ENCODE results near the gene CYP11A1.
A peak's percentile ranks its signal among the peaks of the same experiment; 100 is the strongest.
"Not testable (repeated sequence)": the region's sequence is repeated elsewhere in the genome, so short reads cannot be mapped to it uniquely, and the experiment has no call there.

Gene CYP11A1

DNA sequence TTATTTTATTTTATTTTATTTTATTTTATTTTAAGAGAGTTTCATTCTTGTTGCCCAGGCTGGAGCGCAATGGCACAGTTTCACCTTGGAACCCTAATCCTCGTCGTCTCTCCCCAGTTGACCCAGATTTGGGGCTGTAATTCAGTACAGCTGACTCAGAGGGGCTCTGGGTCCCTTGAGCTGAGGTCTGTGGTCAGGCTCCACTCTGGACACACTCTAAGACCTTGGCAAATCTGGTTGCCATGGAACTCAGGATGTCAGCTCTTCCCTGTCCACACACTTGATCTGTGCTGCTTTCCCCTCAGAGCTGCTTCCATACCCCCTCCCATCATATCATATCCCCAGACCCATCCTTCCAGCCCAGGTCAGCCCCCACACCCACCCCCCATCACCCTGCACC is 675 bp upstream of the CYP11A1 start:
- TF ChIP-seq CTCF (IDR thresholded peaks at IDR 0.05; ENCODE audit: low read depth, low read length, missing control alignments) = no peak
- H3K4me3 ChIP-seq (replicated peaks; ENCODE audit: low read depth, low read length) = no peak overlapping the region
- DNase-seq (ENCODE audit: extremely low read depth, low read depth) = no peak

DNA sequence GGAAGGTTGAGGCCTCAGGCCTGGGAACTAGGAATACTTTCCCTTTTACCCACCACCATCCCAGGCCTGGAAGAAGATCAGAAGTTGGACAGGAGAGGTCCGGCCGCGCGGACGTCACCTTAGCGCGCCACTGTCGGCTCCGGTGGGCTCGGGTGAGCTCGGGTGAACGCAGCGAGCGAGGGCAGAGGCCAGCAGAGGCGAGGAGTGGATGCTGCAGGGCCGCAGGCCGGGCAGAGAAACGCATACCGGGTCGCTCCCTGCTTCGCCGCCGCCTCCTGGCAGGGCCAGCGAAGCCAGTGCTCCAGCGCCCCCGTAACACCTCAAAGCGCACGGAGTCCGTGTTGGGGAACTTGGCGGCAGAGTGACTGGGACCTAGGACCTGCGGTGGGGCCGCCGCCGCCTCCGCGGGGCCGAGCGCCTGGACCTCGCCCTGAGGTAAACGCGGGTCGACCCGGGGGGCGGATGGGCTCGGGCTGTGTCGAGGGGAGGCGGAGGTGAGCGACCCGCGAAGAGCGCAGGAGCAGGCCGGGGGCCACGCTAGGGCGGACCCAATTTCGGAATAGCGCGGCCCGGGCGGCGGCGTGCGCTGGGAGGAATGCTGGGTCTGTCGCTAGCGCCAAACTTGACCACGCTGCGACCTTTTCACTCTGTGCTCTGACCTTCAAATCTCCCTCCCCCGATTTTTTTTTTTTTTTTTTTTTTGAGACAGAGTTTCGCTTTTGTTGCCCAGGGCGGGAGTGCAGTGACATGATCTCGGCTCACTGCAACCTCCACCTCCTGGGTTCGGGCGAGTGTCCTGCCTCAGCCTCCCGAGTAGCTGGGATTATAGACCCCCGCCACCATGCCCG is 1.6 kb downstream of the CYP11A1 start:
- TF ChIP-seq CTCF (IDR thresholded peaks at IDR 0.05; ENCODE audit: low read depth, low read length, missing control alignments) = no peak
- peak overlapping the region; percentile 40 for H3K4me3 ChIP-seq (replicated peaks; ENCODE audit: low read depth, low read length)
- no peak for DNase-seq (ENCODE audit: extremely low read depth, low read depth)

- no peak overlapping the region for H3K4me3 ChIP-seq (replicated peaks; ENCODE audit: low read depth, low read length)
- no peak for DNase-seq (ENCODE audit: extremely low read depth, low read depth)
- no peak for TF ChIP-seq CTCF (IDR thresholded peaks at IDR 0.05; ENCODE audit: low read depth, low read length, missing control alignments)
Measured at GRCh38 chr15:74364936-74365597, 2.4 kb downstream of the CYP11A1 start.

DNA sequence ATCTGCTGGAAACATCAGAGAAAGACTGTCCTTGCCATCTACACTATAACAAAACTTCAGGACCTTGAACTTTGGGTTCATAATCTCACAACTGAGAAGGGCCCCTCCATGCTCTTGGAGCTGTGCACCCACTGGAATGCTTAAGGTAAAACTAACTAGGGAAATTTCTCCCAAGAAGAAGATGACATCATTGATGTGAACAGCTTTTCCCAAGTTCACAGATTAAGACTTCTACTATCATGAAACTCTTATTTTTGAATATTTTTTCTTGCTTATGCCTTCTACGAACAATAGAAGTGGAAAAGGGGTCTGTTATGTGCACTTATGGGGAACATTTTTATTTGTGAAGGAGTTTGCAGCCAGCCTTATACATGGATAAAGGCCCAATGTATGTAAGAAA is 5.0 kb downstream of the CYP11A1 start:
- H3K4me3 ChIP-seq (replicated peaks; ENCODE audit: low read depth, low read length) = no peak overlapping the region

DNA sequence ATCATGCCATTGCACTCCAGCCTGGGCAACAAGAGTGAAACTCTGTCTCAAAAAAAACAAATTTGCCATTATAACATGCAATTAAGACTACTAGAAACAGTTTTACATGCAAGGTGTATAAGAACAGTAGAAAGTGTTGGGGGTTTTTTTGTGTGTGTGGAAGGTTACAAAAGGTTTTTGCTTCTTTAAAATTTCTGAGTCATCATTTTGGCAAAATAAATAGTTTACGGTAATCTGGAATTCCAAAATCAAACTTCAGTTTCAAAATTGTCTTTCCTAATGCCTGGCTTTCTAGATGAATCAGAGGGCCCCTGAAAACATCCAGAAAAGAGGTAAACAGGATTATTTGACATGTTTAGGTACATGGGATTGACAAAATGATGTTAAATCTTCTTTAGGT is 6.6 kb downstream of the CYP11A1 start:
- not testable (repeated sequence) for DNase-seq (ENCODE audit: extremely low read depth, low read depth); H3K4me3 ChIP-seq (replicated peaks; ENCODE audit: low read depth, low read length)

More for the DNA sequence above, 5.0 kb downstream of the CYP11A1 start:
- TF ChIP-seq CTCF (IDR thresholded peaks at IDR 0.05; ENCODE audit: low read depth, low read length, missing control alignments) = no peak
- DNase-seq (ENCODE audit: extremely low read depth, low read depth) = no peak

DNA sequence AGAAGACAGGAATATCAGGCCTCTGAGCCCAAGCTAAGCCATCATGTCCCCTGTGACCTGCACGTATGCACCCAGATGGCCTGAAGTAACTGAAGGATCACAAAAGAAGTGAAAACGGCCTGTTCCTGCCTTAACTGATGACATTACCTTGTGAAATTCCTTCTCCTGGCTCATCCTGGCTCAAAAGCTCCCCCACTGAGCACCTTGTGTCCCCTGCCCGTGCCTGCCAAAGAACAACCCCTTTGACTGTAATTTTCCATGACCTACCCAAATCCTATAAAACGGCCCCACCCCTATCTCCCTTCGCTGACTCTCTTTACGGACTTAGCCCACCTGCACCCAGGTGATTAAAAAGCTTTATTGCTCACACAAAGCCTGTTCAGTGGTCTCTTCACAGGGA is 8.1 kb downstream of the CYP11A1 start:
- H3K4me3 ChIP-seq (replicated peaks; ENCODE audit: low read depth, low read length); DNase-seq (ENCODE audit: extremely low read depth, low read depth): not testable (repeated sequence)

DNA sequence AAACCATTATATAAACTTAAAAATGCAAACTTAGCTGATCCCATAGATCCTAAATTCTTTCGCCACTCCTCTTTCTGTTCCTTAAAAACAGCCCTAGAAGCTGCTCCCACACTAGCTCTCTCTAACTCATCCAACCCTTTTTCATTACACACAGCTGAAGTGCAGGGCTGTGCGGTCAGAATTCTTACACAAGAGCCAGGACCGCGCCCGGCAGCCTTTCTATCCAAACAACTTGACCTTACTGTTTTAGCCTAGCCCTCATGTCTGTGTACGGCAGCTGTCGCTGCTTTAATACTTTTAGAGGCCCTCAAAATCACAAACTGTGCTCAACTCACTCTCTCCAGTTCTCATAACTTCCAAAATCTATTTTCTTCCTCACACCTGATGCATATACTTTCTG is 9.9 kb downstream of the CYP11A1 start:
- not testable (repeated sequence) for DNase-seq (ENCODE audit: extremely low read depth, low read depth)

GRCh38 chr15:74356050-74356449 is 11.4 kb downstream of the CYP11A1 start:
- not testable (repeated sequence) for DNase-seq (ENCODE audit: extremely low read depth, low read depth); H3K4me3 ChIP-seq (replicated peaks; ENCODE audit: low read depth, low read length)

More for the DNA sequence above, 9.9 kb downstream of the CYP11A1 start:
- H3K4me3 ChIP-seq (replicated peaks; ENCODE audit: low read depth, low read length) = not testable (repeated sequence)

GRCh38 chr15:74353992-74354391 is 13.5 kb downstream of the CYP11A1 start:
- DNase-seq (ENCODE audit: extremely low read depth, low read depth); H3K4me3 ChIP-seq (replicated peaks; ENCODE audit: low read depth, low read length): not testable (repeated sequence)

Data from HFF-Myc (cell line).